T-helper 2 cell (primary cell): Measurements from ENCODE around the gene RASSF3.
"Not testable (repeated sequence)": the region's sequence is repeated elsewhere in the genome, so short reads cannot be mapped to it uniquely, and the experiment has no call there.

Source experiments
- DNase-seq, 5 experiments: peaks; one replicate each; pipeline versions ENCODE4 v3.0.0 to v3.0.0-alpha.2; 2012 to 2022

The RASSF3 gene

DNA sequence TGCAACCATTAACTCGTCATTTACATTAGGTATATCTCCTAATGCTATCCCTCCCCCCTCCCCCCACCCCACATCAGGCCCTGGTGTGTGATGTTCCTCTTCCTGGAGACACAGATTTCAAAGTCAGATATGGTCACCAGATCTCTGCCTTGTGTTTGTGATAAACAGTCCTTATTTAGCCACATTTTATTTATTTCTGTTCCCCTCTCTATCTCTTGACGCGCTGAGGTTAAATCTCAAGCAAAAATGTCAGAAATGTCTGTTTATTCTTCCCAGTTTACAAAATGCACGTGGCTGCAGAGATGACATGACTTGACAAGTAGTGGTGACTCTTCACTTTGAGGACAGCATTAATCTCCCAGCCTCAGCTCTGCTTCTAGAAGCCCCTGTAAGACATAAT lies 11.5 kb upstream of the RASSF3 start:
- peak in 1 of 5 experiments; percentile 81 for DNase-seq

DNA sequence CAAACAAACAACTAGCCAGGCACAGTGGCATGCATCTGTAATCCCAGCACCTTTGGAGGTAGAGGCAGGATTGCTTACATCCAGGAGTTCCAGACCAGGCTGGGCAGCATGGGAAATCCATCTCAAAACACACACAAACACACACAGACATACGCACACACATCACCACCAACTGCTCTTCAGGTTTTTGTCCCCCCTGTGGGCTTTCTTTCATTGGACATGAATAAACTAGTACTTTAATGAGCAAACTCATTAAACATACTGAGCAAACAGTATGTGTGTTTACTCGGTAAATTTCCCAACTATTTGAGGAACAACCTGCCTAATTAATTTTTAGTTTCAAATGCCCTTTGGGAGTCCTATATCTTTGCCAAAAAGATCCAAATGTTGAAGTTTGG lies 10.1 kb upstream of the RASSF3 start:
- peak in 1 of 5 experiments; percentile 27 for DNase-seq

DNA sequence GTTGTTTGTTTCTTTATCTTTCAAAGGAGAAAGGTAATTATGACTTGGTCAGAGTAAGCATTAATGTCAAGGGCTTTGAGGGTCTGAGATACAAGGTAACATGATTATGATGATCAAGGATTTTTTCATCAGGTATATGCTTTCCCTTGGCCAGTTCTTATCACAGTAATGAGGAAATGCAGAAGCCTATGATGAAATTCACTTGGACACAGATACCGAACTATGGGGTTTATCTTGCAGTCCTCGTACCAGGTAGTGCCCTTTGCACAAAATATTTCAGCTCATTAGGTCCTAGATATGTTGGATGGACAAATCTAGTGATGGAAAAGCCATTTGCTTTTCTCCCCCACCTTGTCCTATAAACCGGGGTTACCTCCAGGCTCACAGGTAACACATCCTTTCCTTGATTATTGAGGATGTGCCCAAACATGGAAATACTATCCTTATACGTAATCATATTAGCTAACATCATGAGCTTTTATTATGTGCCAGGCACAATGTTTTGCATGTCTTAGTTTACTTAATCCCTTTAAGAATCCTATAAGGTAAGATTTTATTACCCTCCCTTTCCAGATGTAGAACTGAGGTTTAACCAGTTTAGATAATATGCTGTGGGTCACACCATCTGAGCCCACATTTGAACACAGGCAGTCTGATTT lies 7.0 kb upstream of the RASSF3 start:
- DNase-seq: no peak

DNA sequence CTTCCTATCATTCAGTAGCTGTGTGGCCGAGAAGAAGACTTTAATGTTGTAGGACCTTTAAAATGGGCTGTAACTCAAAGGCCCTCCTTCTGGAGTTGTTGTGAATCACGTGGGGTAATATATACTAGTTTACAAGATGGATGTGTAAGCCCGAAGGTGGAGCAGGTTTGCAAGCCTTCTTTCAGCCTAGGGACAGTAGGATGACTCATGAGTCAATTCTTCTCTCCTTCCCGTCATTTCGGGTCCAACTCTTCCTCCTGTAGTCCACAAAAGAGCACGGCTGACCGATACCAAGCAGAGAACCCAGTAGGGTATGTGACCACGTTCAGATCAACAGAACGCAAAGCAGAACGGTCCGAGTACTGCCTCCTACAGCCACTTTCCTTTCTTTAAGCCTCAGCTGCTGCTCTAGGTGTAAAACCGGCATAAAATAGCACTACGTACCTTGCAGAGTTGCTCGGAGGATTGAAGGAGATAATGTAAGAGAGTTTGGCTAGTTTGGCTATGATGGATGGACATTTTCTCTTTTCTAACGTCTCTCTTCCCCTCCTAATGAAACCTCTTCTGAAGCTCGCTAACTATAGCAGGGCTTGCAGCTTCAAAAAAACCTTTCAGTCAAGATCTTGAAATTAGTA lies 1.3 kb upstream of the RASSF3 start:
- DNase-seq: peak in 3 of 5 experiments; percentile 17 to 82 (median 32)

DNA sequence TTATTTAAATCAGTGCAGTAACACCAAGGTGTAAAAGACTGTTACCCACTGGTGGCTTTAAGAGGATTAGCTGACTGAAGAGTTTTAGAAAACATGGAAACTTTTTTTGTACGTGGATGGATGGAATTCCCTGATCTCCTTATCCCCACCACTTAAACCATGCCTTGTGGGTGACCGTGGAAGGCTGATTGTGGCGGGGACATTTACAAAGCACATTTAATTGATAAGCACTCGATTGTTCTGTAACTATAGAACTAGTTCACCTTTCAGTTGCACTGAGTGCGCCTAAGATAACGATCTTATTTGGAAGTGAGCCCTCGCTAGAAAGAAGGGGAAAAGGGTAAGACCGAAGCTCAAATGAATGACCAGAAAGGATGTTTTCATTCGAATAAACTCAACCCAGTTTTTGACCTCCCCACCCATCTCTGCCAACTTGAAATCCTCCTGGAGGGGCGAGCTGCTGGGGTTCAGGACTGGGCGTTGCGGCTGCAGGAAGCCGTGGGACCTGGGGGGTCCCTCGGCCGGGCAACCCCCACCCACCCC lies 688 bp upstream of the RASSF3 start:
- peak in 2 of 5 experiments; percentile 31 to 44 for DNase-seq

DNA sequence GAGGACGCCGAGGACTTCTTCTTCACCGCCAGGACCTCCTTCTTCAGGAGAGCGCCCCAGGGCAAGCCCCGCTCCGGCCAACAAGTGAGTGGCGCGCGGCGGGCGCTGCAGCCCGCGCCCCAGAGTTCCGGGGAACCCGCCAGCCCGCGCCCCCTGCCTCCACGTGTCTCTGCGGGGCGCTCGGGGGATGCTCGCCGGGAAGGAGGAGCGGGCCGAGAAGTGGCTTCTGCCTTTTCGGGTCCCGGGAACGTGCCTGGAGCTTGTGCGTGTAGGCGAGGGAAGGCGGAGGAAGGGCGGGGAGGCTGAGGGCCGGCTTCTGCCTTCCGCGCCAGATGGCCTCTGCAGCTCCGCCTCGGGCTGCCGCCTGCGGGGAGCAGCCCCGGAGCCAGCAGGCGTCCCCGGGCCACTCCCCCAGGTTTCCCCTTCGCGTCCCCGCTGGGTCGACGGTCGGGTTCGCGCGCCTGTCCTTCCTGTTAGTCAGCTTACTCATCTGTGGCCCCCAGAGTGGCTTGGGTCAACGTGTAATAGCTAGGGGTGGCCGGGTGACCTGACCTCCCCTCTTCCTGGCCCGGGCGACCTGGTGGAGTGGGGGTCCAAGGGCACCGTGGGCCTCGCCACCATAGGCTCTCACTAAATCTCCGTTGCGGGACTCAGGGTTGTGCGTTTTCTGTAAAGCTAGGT lies 505 bp downstream of the RASSF3 start:
- peak; percentile 42 to 82 (median 57) for DNase-seq

DNA sequence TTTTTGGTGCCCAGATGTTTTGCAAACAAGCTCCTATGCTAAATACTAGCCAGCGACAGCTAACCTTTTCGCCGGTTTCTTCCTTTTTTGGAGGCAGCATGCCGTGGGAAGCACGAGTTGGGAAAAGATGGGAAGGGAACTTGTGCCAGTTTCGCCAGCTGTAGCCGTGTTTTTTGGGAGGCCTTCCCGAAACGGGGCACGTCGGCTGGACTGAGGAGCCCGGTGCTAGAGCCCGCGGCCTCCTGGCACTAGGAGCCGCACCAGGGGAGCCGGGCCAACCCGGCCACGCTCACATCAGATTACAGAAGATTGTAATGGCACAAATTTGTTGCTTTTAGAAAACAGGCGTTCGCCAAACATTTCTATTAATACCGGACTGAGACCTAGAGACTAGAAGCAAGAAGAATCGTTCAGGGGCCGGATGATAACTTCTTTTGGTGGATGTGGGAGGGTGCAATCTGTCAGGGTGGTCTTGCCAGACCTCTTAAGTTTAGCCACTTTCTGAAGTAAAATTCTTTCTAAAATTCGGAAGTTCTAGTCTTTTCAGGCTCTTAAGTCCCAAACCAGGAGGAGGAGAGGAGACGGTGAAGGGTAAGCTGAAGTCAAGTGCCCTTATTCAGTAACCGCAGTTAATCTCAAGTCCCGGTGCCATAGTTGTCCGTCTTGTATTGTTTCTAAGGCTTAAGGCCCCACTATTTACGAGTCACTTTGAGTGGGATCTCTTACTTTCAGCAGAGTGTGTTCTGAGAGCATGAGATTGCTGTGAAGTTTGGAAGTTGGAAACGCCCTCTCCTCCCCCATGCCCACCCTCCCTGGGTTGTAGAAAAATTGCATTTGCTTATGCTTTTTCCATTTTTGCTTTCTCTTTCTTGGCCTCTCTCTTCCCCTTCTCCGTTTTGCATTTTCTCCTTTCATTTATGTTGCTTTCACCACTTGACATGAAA lies 1.3 kb downstream of the RASSF3 start:
- DNase-seq: peak in 1 of 5 experiments; percentile 32

DNA sequence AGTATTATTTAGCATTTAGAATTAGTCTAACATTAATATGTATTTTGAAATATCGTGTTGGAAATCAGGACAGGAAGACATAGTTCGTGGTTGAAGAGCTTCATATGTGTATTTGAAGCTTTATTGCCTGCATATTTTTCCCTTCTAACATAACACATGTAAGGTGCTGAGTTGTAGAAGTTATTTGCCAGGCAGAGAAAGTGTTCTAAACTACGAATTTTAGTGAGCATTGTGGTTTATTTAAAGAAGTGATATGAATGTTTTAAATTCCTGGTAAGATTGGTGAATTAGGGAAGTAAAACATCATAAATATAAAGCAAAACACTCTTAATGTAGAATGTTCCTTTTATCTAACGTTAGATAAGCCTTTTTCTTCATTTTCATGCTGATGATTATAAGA lies 2.5 kb downstream of the RASSF3 start:
- no peak for DNase-seq

DNA sequence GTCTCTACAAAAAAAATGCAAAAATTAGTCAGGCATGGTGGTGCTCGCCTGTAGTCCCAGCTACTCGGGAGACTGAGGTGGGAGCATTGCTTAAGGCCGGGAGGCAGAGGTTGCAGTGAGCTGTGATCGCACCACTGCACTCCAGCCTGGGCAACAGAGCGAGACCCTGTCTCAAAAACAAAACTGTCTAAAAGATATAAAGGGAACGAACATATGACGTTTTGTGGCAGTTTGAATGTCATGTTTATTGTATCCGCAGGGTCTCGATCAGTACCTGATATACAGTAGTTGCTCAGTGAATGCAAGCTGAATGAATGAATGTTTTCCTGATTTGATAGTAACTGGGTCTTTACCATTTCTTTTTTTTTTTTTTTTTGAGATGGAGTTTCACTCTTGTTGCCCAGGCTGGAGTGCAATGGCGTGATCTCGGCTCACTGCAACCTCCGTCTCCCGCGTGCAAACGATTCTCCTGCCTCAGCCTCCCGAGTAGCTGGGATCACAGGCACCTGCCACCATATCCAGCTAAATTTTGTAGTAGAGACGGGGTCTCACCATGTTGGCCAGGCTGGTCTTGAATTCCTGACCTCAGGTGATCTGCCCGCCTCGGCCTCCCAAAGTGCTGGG lies 3.6 kb downstream of the RASSF3 start:
- not testable (repeated sequence) for DNase-seq

DNA sequence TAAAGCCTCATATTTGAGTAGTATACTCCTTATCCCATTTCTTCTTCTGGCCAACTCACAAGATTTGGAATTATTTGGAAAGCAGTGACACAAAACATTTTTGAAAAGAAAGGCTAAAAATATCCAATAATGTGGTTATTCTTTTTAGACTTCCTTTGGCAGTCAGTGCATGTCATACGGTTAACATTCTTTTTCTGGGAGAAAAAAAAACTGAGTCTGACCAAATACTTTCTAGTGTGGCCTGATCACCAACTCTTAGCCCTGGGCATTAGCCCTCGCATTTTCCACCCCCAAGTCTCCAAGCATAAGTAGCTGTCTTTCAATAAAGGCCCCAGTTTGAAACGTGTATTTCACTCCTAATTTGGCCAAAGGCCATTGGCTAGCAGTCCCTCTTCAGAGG lies 5.9 kb downstream of the RASSF3 start:
- DNase-seq: no peak

DNA sequence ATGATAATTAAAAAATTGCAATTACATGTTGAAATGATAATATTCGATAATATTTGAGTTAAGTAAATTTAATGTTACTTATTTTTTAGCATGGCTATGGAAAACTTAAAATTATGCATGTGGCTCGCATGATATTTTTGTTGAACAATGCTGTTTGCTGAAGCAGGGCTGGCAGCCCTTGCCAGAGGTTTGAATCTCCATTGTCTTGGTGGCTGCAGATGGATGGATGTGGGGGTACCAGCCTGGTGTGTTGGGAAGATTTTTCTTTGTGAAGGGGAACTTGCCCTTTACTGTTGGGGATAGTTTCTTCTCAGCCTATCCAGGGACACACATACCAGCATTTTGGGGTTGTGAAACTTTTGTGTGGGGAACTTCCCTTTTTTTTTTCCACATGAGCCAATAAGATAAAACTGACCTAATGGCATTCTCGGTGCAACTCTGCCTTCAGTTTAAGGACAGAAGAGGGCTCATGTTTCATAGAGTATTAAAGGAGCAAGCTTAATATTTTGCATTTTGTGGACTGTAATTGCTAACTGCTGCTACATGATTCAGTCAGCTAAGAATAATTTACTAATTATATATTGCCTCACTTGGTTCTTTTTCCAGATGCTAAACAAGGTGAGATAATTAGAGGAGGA lies 8.8 kb downstream of the RASSF3 start:
- DNase-seq: no peak

DNA sequence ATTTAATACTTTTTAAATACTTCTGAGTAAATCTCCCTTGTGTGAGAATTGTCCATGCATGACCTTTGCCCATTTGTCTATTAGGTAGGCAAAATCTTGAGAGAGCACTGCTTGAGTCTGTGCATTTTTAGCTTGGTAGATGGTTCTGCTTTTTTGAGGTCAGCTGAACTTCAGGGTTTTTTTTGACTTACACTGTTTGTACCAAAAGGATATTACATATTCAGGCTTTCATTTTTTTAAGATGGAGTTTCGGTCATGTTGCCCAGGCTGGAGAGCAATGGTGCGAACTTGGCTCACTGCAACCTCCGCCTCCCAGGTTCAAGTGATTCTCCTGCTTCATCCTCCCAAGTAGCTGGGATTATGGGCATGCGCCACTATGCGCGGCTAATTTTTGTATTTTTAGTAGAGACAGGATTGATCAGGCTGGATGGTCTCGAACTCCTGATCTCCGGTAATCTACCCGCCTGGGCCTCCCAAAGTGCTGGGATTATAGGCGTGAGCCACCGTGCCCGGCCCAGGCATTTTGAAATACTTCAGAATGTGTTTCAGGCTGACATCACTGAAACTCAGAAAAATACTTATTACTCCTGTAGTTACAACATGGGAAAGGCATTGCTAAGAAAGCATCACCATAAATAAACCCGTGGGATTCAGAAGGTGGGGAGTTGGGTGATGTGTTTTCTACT lies 11.1 kb downstream of the RASSF3 start:
- no peak for DNase-seq

DNA sequence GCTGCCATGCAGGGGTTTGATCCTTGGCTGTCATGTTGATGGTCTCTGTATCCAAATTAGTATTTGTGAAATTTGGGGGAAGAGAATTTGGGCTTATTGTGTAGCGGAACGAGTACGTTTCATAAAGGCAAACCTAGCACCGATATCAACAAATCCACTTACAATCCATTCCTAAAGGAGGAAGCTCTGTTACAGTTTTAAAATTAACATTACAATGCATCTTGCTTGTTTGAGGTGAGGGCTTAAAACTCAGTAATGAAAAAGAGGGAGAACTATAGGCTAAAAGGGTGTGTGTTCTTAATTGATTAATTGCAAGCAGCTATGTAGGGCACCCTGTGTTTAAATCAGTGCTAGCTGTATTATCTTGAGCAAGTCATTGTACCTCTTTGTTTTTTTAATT lies 13.7 kb downstream of the RASSF3 start:
- no peak for DNase-seq

DNA sequence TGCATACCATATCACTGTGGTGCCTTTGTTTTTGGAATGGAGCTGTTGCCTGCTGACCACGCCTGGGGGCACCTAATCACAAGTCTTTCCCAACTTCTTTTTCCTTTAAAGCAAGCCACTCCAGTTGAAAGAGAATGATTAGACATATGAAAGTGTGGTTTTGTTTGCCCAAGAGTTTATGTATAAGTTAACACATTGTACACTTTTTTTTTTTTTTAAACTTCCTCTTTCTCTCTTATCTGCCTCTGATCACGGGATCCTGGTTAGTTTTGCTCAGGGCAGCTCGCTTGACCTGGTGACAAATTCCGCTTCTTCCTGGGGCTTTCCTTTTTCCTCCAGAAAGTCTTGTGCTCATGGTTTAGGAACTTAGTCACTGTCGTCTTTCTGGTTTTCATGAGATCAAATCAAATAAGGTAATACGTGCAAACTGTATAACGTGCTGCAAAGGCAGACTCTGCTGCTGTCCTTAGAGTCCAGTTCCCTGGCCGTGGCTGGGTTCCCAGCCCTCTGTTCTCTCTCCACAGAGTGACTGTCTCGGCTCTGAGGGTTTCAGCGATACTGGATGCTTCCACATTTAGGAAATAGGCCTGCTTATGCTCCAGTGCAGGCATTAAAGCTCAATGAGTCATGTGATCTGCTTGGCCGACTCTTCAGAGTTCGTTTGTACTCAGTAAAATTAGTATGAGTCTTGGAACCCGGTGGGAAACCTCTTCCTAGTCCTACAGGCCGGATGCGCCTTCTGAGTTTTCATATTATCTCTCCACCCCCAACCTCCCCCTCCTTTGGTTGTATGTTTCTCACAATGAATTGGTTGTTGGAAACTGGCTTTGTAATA lies 15.2 kb downstream of the RASSF3 start:
- DNase-seq: peak in 1 of 5 experiments; percentile 34

DNA sequence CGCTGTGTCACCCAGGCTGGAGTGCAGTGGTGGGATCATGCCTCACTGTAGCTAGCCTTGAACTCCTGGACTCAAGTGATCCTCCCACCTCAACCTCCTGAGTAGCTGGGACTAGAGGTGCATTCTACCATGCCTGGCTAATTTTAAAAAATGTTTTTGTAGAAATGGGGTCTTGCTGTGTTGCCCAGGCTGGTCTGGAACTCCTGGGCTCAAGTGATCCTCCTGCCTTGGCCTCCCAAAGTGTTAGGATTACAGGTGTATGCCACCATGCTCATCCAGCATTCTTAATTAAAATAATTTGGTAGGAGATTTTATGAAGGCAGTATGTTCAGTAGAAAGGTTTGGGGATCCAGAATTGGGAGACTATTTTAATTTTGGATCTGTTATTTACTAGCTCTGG lies 16.3 kb downstream of the RASSF3 start:
- not testable (repeated sequence) for DNase-seq

DNA sequence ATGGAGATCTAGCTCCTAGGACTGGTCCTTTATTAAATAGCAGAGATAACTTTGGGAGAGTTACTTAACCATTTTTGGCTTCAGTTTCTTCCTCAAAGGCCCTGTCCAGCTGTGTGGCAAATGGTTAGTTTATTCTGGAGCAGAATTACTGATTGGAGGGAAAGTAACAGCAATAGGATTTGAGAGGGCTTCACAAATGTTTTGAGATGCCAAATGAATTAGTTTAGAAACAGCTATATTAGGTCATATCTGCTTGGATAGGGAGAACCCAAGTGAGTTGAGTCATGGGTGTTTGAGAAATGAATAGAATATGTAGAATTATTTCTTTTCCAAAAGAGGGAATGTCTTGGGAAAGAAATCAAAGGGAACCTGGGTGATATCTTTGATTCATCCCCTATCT lies 17.5 kb downstream of the RASSF3 start:
- DNase-seq: no peak

DNA sequence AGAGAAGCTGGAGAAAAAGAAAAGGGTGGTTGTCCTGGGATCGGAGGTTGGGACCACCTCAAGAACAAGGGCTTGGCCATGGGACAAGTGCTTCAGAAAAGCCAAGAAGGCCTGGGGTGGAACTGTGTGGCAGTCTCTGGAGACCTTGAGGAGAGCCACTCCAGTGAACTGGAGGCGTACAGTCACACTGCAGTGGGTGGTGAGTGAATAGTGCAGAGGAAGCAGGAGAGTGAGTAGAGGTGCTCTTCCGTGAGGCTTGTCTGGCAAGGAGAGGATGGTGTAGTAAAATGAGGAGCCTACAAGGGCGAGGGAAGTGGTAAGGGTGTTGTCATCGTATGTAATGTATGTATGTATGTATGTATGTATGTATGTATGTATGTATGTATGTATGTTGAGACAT lies 20.9 kb downstream of the RASSF3 start:
- DNase-seq: no peak

DNA sequence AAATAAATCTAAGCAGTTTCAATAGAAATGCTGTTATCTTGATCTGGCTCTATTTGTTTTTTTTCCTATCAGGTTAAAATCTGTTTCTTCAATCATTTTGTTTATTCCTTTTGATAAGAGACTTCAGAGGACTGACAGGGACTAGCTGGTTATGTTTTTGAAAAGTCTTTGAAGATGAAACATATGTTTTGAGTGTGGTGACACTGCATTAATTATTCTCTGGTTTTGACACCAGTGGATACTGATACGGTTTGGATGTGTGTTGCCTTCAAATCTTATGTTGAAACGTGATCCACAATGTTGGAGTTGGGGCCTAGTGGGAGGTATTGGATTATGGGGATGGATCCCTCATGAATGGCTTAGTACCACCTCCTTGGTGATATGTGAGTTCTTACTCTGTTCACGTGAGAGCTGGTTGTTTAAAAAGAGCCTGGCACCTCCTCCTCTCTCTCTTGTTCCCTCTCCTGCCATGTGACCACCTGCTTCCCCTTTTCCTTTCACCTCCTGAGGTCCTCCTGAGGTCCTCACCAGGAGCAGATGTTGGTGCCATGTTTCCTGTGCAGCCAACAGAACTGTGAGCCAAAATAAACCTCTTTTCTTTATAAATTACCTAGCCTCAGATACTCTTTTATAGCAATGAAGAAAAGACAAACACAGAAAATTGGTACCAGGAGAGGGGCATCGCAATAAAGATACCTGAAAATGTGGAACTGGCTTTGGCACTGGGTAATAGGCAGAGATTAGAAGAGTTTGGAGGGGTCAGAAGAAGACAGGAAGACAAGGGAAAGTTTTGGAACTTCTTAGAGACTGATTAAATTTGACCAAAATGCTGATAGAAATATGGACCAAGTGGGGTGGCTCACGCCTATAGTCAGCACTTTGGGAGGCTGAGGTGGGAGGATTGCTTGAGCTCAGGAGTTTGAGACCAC lies 23.0 kb downstream of the RASSF3 start:
- no peak for DNase-seq

DNA sequence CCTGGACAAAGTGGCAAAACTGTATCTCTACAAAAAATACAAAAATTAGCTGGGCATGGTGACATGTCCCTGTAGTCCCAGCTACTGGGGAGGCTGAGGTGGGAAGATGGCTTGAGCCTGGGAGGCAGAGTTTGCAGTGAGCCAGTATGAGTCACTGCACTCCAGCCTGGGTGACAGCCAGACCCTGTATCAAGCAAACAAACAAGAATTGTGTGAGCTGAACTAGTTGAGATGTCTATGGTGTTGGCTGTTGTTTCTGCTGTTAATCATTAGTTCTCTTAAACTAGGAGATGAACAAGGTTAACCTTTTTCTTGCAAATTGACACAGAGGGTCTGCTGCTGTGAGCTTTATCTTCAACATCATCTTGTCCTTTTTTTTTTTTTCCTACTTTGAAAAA lies 23.6 kb downstream of the RASSF3 start:
- no peak for DNase-seq
